Measurements from ENCODE around the gene RABGAP1.

Gene RABGAP1

DNA sequence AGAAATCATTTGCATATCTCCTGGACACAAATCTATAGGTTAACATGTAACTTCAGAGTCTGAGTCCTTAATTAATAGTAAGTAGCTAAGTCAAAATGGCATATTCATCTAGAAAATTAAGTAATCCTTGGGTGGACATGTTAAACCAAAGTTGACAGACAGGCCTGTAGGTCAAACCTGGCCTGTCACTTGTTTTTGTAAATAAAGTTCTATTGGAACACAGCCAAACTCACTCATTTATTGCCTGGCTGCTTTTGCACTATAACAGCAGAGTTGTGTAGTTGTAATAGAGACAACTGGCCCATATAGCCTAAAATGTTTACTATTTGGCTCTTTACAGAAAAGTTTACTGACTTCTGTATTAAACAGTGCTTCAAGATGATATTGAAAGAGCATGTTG, 68.1 kb downstream of the RABGAP1 start:
- DNase-seq (ENCODE audit: low read depth, low spot score): no peak

DNA sequence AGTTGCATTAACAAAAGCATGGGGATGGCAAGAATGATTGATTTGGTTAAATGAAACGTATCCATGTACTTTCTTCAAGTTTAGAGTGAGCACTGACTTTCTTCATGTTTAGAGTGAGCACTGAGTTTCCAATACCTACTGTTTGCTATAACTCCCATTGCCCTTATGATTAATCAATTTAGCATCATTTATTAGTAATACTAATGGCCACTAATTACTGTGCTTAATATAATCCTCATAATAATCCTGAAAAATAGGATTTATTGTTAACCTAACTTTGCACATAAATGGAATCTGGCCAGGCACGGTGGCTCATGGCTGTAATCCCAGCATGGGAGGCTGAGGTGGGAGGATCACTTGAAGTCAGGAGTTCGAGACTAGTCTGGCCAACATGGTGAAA, 70.6 kb downstream of the RABGAP1 start:
- DNase-seq (ENCODE audit: low read depth, low spot score): no peak

DNA sequence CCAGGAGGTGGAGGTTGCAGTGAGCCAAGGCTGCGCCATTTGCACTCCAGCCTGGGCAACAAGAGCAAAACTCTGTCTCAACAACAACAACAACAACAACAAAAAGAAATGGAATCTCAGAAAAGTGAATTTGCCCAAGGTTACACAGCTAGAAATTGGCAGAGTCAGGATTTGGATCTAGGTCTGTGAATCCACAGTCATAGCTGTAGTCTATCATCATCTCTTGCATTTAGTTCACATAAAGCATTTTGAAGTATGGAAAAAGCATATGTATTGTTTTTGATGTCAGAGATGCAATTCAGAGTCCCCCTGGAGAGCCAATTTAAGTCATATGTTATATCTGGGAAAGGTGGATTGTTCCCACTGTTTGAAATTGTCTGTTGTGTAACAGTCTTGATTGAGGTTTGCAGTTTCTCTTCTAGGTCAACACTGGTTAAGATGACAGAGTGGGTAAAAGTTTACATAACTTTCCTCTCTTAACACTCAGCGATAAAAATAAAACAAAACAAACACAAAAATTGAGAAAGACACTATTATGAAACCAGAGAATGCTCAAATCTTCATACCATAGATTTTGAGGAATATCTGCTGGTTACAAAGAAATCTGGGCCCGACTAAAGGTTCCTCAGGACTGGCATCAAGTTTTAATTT, 71.2 kb downstream of the RABGAP1 start:
- no peak for DNase-seq (ENCODE audit: low read depth, low spot score)

DNA sequence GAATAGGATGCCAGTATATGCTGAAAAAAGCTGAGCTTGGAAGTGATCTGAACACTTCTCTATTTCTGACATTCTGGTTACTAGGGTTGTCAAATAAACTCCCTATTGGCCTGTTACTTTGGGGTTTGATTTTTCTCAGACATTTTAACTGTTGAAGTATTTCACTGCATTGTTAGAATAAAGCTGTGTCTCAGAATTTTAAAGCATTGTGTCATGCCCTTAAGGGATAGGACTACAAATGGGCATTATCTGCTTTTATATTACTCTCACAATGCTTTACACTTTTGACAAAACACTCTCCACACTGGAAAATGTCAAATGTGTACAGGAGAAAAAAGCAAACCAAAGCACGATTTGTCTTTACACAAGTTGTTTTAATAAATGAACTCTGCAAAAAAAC, 75.8 kb downstream of the RABGAP1 start:
- no peak for DNase-seq (ENCODE audit: low read depth, low spot score)

DNA sequence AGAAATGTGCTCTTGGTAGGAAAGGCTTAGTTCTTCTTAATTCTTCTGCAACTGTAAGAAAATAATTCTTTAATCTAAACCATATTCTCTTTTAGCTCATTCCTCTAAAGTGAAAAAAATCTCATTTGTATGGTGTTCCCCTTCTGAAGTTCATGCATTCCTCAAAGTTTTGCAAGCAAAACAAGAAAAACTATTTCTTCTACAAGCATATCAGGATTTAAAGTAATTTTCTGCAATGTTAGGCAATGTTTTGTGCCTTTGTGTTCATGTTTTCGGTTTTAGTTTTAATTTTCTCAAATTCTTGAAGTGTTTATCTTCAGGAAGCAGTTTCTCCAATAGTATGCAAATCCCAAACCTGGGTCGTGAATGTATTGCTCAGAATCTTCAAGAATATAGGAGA, 80.0 kb downstream of the RABGAP1 start:
- DNase-seq (ENCODE audit: low read depth, low spot score): no peak

DNA sequence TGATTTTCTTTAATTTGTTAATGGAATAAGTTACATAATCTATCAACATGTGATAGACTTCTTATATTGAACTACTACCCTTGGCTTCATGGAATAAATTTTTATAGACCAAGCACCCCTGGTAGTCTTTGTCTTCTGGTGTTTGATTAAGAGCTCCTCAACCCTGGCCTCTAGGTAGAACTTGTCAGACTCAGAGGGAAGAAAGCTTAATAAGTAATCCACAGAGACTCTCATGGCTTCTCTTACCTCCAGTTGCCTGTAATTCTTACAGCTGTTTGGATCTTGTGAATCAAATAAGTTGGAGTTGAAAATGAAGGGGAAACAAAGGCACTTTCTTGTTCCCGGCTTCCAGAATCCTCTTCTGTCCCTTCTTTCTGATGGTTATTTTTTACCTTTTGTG, 85.6 kb downstream of the RABGAP1 start:
- DNase-seq (ENCODE audit: low read depth, low spot score): no peak

DNA sequence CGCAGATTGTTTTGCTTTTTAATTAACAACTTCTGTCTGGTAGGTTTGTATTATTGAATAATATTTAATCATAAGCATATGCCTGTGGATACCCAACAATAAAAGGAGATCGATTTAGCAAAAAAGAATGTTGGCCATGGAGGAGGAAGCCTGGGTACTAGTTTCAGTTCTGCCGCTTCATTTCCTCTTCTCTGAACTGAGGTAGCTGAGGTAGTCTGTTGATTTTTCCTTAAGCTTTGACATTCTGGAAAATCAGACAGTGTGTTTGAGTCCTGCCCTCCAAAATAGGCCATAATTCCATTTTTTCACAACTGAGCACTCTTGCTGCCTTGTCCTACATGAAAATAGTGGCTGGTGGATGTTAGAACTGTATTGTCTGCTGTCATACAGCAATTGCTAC, 86.7 kb downstream of the RABGAP1 start:
- DNase-seq (ENCODE audit: low read depth, low spot score): no peak

DNA sequence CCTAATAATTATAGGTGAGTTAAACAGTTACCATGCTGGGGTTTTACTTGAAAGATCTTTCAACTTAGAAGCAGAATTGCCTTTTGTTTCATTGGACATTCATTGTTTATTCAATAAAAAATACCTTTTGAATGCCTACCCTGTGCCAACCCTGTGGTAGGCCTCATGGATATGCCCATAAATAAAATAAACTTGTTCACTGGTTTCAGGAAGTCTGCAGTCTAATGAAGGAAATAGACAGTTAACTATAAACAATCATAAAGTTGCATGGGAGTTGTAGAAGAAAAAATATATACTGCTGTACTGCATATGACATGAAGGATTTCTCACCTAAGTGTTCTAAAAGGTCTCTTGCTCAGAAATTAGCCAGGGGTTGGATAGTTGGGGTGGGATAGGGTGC, 87.3 kb downstream of the RABGAP1 start:
- no peak for DNase-seq (ENCODE audit: low read depth, low spot score)

DNA sequence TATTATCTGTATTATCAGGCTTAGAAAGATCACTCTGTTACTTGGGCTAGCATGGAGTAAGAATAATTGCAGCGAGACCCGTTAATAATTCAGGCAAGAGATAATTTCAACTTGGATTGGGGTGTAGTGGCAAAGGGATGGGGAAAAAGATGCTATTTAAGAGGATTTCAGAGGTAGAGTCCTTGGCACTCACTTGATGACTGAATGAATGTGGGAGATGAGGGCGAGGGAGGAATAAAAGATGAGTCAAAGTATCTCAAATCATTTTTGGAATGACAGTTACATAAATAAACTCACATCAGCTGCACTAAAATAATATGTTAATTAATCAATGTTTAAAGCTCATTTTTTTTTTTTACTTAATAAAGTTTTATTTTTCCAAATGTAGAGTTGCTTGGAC, 88.2 kb downstream of the RABGAP1 start:
- DNase-seq (ENCODE audit: low read depth, low spot score): no peak

DNA sequence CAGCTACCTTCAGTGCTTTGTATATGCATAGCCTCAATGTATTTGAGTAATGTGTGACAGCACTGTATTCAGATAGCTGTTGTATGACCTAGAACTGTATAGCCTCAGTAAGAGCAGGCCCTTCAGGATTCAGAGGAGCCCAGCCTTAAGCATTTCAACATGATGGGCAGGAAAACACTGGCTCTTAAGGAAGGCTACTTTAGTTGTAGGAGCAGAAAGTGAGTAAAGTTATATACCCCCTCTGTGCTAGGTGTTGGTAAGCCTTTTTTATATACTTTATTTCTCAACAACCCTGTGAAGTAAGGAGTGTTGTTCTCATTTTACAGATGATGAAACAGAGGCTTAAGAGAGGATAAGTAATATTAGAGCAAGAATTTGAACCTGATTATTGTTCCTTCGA, 91.1 kb downstream of the RABGAP1 start:
- no peak for DNase-seq (ENCODE audit: low read depth, low spot score)

DNA sequence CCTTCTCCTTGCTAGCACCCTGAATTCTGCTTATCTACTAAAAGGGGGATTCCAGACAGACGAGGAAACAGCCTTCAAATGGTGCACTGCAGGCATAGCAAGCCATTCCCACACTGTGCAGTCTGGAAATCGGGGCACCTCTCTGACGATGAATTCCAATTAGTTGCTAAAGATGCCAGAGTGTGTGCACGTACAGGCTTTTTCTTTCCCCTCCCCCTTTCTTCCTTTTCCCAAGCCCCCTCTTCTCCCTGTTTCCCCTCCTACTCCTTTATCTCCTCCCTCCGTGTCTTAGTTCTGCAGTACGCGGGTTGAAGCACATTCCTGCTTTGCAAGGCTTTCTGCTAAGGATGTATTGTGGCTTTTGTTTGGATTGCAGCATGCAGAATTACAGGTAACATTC, 92.5 kb downstream of the RABGAP1 start, which contains the start of gene GPR21:
GPR21 (plus strand) TSS at position 316 of the 400 bp plus-strand sequence. CDS start 900 bp downstream, outside the sequence.
- DNase-seq (ENCODE audit: low read depth, low spot score): no peak

DNA sequence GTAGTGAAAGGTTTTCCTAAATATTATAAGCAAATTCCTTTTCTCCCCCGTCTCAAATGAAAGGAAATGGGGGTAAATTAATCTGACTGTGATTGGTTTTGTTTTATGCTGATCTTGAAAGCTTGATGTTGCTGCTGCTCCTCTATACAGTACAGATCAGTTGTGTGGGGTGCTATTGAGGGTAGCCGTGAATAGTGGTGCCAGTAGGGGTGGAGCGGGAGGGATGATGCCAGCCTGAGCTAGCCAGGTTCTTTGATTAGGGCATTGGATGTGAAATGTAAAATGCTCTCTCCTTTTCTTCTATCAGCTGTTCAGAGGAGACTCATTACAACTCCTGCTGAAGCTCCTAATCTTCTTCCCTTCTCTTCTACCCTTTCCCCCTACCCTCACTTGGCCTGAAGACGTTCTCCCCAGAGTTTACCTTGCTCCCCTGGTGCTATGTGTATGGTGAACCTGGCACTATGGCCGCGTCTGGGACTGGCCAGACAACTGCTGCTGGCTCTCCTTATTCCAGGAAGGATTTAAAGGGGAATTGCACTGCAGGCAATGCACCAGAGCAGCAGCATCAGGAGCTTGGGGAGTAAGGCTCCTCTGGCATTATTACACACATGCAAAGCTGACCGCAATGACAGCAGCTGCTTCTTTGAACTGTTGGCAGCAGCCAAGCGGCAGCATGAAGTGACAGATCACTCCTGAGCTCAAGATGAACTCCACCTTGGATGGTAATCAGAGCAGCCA, 93.2 kb downstream of the RABGAP1 start:
- DNase-seq (ENCODE audit: low read depth, low spot score): no peak

DNA sequence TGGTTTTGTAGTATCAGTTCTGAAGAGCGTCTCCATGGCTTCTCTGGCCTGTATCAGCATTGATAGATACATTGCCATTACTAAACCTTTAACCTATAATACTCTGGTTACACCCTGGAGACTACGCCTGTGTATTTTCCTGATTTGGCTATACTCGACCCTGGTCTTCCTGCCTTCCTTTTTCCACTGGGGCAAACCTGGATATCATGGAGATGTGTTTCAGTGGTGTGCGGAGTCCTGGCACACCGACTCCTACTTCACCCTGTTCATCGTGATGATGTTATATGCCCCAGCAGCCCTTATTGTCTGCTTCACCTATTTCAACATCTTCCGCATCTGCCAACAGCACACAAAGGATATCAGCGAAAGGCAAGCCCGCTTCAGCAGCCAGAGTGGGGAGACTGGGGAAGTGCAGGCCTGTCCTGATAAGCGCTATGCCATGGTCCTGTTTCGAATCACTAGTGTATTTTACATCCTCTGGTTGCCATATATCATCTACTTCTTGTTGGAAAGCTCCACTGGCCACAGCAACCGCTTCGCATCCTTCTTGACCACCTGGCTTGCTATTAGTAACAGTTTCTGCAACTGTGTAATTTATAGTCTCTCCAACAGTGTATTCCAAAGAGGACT, 94.2 kb downstream of the RABGAP1 start:
- DNase-seq (ENCODE audit: low read depth, low spot score): no peak

DNA sequence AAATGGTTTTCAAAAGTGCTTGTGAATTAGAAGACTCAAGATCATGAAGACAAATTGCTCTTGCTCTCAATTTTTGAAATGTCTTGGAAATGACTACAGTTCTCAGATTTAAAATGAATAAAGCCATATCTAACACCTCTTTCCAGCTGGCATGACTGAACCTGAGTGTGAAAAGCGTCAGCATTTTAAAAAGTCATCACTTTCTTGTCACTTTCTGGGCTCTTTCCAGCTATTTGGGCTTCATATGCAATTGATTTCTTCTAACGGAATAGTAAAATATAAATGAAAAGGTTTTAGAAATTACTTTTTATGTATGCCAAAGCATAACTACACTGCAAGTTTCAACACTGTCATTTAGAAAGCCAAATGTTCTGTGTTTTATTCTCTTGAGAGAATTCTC, 95.0 kb downstream of the RABGAP1 start:
- no peak for DNase-seq (ENCODE audit: low read depth, low spot score)

DNA sequence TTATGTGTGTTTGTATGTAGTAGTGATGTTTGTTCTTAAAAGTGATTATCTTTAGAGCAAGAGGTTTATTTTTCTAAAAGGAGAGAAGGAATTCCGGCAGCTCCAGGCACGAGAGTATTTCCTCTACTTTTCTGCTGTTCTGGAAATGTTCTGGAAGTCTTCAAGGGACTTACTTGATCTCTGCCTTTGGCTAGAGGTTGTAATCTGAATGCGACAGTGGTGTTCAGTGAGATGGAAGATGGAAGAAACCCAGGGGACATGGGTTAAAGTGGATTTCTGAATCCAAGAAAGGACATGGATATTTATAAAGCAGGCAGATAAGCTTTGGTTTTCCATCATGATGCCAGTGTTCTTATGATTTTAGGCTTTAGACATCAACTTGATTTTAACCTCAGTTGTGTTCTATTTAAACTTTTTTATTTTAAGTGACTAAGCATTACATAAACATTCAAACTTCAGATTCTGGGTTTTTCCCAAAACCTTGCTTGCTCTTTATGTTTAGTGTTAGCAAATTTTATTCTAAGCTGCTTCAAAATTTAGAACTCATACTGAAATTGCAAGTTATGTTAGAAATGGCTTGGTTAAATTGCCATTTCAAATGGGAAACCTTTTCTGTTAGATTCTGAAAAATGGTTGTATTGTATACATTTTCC, 96.2 kb downstream of the RABGAP1 start:
- no peak for DNase-seq (ENCODE audit: low read depth, low spot score)

DNA sequence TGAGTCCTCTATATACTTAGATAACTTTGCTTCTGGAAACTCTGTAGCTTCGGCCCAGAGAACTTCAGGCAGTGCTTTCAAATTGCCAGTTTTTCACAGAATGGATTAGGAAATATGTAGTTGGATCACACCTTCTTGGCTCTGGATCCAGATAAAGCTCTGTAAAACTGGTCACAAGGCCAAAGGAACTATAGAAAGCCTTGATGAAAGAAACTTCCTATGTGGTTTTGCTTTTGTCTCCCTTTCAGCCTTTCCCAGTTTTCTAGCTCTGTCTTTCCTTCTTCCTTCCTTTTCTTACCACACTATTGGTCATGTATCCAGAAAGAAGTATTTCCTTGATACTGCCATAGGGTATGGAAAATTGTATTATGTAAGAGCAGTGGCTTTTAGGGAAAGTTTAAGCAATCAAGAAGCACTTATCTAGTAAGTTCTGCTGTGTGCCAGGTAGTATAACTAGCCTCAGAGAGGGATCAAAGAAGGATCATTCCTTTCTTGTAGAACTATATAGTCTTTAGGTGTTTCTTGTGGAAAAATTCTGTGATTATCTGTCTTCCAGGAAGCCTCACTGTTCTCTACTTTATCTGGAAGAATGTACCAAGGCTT, 98.9 kb downstream of the RABGAP1 start:
- DNase-seq (ENCODE audit: low read depth, low spot score): no peak

DNA sequence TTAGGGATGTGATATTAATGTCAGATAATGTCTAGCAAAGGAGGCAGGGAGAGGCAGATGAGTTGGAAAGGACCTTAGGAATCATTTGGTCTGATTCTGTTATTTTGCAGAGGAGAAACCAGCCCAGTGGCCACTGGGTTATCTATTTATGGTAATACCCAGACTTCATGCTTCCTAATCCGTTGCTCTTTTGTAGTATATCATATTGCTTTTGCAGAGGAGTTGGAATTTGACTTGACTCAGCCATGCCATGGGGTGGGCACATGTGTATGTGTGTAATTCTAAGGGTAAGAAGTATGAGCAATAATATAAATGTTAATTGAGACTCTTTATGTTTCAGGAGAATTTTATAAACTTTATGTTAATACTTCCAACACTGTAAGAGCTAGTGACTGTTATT, 100.0 kb downstream of the RABGAP1 start:
- DNase-seq (ENCODE audit: low read depth, low spot score): no peak

DNA sequence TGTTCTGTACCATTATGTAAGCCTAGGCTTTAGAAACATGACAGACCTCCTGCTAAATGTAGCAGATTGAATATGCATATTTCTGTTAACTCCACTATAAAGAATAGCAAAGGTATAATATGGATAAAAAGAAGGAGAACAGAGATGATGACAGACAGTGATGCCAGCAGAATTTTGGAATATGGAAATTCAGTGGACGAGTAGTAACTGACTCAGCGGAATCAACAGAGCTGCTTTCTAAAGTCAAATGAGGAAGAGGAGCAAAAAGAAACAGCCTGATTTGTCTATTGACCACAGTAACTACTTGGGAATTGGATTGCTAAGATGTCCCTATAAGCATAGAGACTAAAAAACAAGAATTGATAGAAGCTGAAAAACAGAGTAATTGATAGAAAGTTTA, 100.7 kb downstream of the RABGAP1 start:
- no peak for DNase-seq (ENCODE audit: low read depth, low spot score)

DNA sequence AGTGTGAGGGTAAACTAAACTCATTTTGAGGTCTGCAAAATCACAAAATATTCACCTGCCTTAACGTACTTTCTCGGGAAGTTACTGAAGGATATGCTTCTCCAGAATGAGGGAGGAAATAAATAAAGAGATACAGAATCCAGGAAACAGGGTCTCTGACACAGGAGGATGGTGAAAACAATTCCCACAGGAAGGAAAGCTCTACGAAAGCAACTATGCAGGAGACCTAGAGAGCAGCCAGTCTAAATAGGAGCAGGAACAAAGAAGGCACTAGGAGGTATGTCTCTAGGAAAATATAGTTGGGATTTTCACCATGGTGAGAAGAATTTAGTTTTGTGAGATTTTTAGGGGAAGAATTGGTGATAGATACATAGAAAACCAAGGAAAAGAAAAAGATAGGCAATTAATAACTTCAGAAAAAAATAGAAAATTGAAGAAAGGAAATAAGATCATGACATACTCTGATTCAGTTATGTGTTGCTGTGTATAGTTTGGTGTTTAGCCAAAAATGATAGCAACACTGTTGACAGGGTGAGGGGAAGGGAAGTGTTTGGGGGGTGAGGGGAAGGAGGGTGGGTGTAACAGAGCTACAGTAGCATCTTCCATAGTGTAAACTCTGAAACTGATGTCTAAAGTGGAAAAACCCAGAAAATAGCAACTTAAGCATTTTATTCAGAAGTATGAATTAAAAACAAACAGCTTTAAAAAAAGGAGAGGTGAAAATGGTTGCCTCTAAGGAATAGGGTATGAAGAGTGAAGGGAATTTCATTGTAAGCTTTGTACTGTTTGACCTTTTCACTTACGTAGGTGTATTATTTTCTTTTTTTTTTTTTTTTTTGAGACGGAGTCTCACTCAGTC, 102.5 kb downstream of the RABGAP1 start:
- no peak for DNase-seq (ENCODE audit: low read depth, low spot score)

DNA sequence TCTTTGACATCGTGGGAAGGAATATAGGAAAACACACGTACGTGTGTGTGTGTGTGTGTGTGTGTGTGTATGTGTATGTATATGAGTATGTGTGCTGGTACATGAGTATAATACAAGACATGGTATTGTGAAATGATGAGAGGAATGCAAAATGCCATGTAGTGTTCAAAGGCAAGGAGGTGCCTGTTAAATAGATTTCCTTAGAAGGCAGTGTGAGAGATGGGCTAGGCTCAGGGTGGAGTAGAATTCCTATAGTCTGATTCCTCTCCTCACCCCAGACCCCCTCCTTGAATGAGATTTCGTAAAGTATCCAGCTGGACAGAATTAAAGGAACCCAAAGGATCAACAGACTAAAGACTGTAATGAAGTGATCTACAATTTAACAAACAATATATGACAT, 103.8 kb downstream of the RABGAP1 start:
- no peak for DNase-seq (ENCODE audit: low read depth, low spot score)

Measured in iPS DF 19.7 (cell line).